Stimulated activated CD8-positive, alpha-beta memory T cell treated with anti-CD3 and anti-CD28 coated beads, Interleukin-4, amount 100 ng/mL, for 4 hours (primary cell): ENCODE data around the gene MYH14.

ENCODE experiments used
- DNase-seq, 2 donors: peaks; one replicate each; pipeline ENCODE4 v3.0.0-alpha.2; 2020; ENCODE audit warnings: low read depth in 2 of 2, low spot score in 1 of 2

Gene MYH14

DNA sequence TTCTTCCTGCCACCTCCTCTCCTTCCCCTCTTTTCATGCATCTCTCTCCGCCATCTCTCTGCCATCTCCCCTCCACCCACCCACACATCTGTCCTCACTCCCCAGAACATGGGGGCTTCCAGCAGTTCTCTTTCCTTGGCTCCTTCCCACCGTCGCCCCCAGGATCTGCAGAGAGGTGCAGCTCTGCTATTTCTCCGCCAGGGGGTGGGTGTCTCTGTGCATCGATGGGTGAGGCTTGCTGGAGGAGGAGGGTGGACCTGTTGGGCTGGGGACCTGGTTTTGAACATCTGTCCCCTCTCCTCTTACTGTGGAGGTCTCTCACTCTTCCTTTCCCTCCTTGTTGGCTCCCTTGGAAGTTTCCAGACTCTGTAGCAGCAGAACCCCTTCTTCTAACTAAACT, 51.7 kb downstream of the MYH14 start:
- no peak for DNase-seq

DNA sequence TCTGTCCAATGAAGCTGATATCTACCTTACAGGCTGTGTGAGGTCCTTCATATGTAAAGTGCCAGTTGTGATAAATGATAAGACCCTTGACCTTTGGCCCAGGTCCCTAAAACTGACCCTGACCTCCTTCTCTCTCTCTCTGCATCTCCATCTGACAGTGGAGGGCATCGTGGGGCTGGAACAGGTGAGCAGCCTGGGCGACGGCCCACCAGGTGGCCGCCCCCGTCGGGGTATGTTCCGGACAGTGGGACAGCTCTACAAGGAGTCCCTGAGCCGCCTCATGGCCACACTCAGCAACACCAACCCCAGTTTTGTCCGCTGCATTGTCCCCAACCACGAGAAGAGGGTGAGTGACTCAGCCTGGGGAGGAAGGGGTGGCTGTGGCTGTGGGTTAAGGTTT, 53.7 kb downstream of the MYH14 start:
- no peak for DNase-seq

DNA sequence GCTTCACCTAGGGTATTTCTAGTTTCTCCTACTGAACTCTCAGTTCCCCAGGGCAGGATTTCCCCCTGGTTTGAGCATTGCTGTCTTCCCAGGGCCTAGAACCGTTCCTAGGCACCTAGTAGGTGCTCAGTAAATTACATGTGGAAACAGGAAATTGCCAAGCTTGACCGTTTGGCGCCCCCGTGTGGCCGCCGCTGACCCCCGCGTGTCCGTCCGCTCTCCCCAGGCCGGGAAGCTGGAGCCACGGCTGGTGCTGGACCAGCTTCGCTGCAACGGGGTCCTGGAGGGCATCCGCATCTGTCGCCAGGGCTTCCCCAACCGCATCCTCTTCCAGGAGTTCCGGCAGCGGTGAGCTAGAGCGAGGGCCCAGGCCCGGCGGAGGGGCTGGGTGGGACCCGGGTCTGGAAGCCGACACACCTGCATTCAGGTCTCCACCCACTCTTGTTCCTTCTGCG, 55.5 kb downstream of the MYH14 start:
- DNase-seq, result no peak

DNA sequence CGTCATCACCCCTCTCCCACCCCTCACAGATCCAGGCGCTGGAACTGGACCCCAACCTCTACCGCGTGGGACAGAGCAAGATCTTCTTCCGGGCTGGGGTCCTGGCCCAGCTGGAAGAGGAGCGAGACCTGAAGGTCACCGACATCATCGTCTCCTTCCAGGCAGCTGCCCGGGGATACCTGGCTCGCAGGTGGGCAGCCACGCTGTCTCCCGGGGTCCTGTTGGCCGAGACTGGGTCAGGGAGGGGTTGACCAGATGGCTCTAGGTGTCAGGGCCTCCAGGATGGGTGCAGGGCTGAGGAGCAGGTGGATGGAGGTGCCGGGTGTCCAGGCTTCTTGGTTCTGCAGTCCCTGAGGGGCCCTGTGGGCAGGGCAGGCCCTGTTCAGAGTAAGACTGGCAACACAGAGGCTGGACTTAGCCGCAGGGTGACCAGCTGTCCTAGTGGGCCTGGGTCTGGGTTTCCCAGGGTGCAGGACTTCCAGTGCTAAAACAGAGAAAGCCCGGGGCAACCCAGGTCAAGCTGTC, 58.1 kb downstream of the MYH14 start:
- DNase-seq, result no peak

DNA sequence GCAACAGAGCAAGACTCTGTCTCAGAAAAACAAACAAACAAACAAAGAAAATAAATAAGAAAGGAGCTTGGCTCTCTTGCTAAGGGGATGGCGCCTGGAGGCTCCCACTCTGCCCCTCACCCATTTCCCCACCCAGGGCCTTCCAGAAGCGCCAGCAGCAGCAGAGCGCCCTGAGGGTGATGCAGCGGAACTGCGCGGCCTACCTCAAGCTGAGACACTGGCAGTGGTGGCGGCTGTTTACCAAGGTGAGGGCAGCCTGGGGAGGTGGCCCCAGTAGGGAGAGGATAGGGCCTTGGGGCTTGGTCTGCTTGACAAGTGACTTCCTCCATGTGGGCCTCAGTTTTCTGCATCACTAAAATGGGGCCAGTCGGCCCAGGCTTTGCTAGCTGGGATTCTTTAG, 59.8 kb downstream of the MYH14 start:
- no peak for DNase-seq

DNA sequence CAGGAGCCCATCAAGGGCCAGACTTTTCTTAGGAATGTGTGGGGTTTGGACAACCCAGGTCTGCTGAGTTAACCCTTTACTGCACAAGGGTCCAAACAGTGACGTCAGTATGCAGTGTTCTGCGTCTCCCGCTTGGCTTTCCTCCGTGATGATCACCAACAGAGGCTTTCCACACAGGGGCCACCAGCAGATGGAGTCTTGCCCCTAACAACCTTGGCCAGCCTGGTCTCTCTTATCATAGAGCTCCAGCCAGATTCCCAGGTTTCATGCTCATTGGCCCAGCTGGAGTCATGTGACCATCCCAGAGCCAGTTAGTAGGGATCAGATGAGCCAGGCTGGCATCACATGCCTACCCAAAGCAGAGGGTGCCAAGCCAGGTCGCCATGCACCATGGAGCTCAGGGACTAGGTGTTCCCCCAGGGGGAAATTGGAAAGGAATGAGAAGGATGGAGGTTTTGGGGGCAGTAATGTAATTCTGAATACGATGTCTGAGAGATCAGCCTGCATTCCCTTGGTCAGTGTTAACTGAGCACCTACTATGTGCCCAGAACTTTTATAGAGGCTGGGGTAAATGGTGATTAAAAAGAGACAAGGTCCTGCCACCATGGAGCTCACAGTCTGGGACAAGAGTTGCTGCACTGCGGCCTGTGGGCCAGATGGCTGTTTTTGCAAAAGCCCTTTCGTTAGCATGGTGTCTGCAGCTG, 61.2 kb downstream of the MYH14 start:
- DNase-seq, result no peak

- DNase-seq, result no peak
These were observed 62.6 kb downstream of the MYH14 start for GRCh38 chr19:50266041-50266440.

- no peak for DNase-seq
These were observed 63.5 kb downstream of the MYH14 start for GRCh38 chr19:50266896-50267295.

- DNase-seq, result no peak
These were observed 64.6 kb downstream of the MYH14 start for GRCh38 chr19:50268041-50268440.

DNA sequence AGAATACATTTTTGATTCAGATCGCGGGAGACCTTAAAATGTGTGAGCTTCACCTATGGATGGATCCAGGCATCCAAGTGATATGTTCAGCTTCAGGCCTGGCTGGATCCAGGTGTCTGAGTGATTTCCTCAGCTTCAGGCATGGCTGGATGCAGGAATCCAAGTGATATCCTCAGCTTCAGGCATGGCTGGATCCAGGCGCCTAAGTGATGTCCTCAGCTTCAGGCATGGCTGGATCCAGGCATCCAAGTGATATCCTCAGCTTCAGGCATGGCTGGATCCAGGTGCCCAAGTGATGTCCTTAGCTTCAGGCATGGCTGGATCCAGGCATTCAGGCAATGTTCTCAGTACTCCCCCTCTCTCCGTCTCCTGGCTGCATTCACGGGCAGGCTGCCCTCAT, 65.1 kb downstream of the MYH14 start:
- DNase-seq, result no peak

GRCh38 chr19:50269653-50270052, 66.2 kb downstream of the MYH14 start:
- no peak for DNase-seq

GRCh38 chr19:50272263-50272897, 69.0 kb downstream of the MYH14 start:
- no peak for DNase-seq

GRCh38 chr19:50273821-50274220, 70.4 kb downstream of the MYH14 start:
- DNase-seq, result no peak

GRCh38 chr19:50275577-50276368, 72.4 kb downstream of the MYH14 start:
- no peak for DNase-seq

DNA sequence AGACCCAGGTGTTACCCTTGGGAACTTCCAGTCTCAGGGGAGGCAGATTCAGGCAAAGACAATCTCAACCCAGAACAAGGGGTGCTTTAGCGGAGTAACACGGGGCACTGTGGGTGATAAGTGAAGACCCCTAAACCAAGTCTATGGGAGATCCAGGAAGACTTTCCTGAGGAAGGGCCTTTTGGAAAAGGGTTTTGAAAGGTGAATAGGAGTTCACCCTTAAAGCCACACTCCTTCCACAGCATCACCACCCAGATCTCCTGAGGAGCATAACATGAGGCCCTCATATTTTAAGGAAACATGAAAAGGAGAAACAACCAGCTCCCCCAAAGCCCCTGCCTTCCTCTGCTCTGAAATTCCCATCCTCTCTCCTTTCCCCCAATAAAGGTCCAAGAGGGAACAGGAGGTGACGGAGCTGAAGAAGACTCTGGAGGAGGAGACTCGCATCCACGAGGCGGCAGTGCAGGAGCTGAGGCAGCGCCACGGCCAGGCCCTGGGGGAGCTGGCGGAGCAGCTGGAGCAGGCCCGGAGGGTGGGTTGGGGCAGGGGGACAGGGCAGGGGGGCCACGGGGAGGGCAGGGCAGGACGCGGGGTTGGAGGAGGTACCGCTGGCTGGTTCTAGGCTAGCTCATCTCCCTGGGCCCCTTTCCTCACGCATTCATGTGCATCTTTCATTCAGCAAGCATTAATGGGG, 73.1 kb downstream of the MYH14 start:
- no peak for DNase-seq

GRCh38 chr19:50277966-50278580, 74.7 kb downstream of the MYH14 start:
- no peak for DNase-seq

DNA sequence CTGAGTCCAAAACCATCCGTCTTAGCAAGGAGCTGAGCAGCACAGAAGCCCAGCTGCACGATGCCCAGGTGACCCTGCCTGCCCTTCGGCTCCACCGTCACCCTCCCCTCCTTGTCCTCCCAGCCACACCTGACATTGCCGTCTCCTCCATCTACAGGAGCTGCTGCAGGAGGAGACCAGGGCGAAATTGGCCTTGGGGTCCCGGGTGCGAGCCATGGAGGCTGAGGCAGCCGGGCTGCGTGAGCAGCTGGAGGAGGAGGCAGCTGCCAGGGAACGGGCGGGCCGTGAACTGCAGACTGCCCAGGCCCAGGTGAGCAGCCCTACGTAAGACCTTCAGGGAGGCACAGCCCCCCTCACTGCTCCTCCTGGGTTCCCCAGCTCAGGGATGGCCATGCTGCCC, 76.7 kb downstream of the MYH14 start:
- no peak for DNase-seq

DNA sequence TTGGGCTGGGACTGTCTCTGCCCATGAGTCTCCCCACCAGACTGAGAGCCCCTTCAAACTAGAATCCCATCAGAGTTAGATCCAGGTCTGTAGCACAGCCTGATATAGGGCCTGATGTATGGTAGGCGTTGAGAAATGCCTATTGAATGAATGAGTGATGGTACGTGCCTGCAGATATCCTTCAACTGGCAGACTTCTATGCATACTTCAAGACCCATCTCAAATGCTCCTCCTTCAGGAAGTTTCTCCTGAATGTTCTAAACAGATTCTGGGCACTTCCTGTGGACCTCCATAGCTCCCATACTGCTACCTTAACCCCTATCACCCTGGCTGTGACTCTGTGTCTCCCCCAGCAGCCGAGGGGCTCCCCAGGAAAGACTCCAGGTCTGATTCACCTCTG, 77.6 kb downstream of the MYH14 start:
- no peak for DNase-seq

GRCh38 chr19:50281491-50281890, 78.1 kb downstream of the MYH14 start:
- DNase-seq, result no peak

DNA sequence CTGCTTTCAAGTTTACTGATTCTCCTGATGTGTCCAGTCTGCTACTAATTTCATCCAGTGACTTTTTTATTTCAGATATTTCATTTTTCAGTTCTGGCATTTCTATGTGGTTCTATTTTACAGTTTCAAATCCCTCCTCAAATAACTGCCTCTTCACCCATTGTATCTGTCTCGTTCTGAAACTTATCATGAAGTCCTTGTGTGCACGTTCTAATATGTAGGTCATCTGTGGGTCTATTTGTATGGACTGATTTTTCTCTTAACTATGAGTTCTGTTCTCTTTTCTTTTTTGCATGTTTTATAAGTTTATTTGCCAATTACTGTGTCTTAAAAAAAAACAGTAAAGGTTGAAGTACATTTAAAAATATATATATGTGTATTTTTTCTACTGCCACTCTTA, 82.4 kb downstream of the MYH14 start:
- no peak for DNase-seq

- no peak for DNase-seq
These were observed 83.0 kb downstream of the MYH14 start for GRCh38 chr19:50286443-50286842.
